Vagina (tissue), 2 donors: ENCODE data around the gene TNNT2.

Experiments
- POLR2A ChIP-seq, 2 donors: fragments of 450-650 bp; IDR thresholded peaks; one replicate each; pipeline ENCODE4 v1.6.1; 2017; ENCODE audit warnings: antibody characterized with exemption in 2 of 2, mild to moderate bottlenecking in 2 of 2, moderate library complexity in 2 of 2
- TF ChIP-seq, protein P1 (sequence below), 3 experiments: fragments of 450-650 bp in 2 of 3; fragments of 200-600 bp in 1 of 3; sonication (generic) in 1 of 3; IDR thresholded peaks; one replicate each; pipeline ENCODE4 v1.5.1; 2017 to 2019; ENCODE audit warnings: antibody characterized with exemption in 3 of 3, mild to moderate bottlenecking in 2 of 3, moderate library complexity in 2 of 3

DNA sequence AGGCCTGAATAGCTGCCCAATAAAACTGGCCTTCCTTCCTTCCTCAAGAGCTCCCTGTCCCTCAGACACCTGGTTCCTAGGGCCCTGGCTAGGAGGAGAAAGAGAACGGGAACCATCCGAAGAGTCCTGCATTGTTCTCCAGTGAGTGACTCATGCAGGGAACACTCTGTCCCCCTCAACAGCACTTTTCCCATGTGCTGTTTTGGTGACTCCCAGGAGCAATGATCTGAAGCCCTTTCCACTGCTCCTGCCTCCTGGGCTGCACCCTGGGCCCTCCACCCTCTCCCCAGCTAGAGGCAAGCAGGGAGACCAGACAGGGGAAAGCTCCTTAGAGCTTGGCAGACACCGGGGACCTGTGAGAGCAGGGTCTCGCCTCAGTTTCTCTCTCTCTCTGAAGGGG is 18.9 kb downstream of the TNNT2 start:
- TF ChIP-seq, protein P1, sequence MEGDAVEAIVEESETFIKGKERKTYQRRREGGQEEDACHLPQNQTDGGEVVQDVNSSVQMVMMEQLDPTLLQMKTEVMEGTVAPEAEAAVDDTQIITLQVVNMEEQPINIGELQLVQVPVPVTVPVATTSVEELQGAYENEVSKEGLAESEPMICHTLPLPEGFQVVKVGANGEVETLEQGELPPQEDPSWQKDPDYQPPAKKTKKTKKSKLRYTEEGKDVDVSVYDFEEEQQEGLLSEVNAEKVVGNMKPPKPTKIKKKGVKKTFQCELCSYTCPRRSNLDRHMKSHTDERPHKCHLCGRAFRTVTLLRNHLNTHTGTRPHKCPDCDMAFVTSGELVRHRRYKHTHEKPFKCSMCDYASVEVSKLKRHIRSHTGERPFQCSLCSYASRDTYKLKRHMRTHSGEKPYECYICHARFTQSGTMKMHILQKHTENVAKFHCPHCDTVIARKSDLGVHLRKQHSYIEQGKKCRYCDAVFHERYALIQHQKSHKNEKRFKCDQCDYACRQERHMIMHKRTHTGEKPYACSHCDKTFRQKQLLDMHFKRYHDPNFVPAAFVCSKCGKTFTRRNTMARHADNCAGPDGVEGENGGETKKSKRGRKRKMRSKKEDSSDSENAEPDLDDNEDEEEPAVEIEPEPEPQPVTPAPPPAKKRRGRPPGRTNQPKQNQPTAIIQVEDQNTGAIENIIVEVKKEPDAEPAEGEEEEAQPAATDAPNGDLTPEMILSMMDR (IDR thresholded peaks at IDR 0.05), result no peak
- no peak for TF ChIP-seq POLR2A (IDR thresholded peaks at IDR 0.05)
